Type B pancreatic cell (in vitro differentiated cells): ENCODE results near the gene CABLES2. TPM values are rescaled to one million over a fixed set of nuclear protein-coding genes. Genes with fewer than 3 reads are reported as not detected.
A peak's percentile ranks its signal among the peaks of the same experiment; 100 is the strongest.

Experiments
- DNase-seq: peaks from one replicate; pipeline ENCODE4 v3.0.0; 2021; ENCODE audit warnings: mixed read lengths; ENCODE audit not compliant: unreplicated experiment; ENCODE audit errors: extremely low spot score
- H3K27ac Mint-ChIP-seq: 2 replicates; pipeline ENCODE4 v1.8.0; 2021; ENCODE audit warnings: mild to moderate bottlenecking, mixed read lengths
- H3K27me3 Mint-ChIP-seq: 2 replicates; pipeline ENCODE4 v1.8.0; 2021; ENCODE audit warnings: mixed read lengths
- H3K36me3 Mint-ChIP-seq: 2 replicates; pipeline ENCODE4 v1.8.0; 2021; ENCODE audit warnings: mixed read lengths
- H3K4me1 Mint-ChIP-seq: one replicate; pipeline ENCODE4 v1.8.0; 2021; ENCODE audit warnings: mixed read lengths; ENCODE audit not compliant: unreplicated experiment
- H3K4me3 Mint-ChIP-seq: 2 replicates; pipeline ENCODE4 v1.8.0; 2021; ENCODE audit warnings: mild to moderate bottlenecking, mixed read lengths
- H3K9me3 Mint-ChIP-seq: 2 replicates; pipeline ENCODE4 v1.8.0; 2021; ENCODE audit warnings: mixed read lengths
- total RNA-seq: library from RNA; stranded (reverse); gene quantifications from 2 replicates; pipeline ENCODE4 v1.2.1, GENCODE V29; 2021; ENCODE audit warnings: low replicate concordance
- TF ChIP-seq, protein P1 (sequence below): fragments of 200-600 bp; sonication (generic); conservative IDR thresholded peaks from 2 replicates; pipeline ENCODE4 v1.5.0; 2021; ENCODE audit warnings: antibody characterized with exemption, mild to moderate bottlenecking

The CABLES2 gene
- total RNA-seq, 1 donor from 2014 or later = 18.4 TPM

DNA sequence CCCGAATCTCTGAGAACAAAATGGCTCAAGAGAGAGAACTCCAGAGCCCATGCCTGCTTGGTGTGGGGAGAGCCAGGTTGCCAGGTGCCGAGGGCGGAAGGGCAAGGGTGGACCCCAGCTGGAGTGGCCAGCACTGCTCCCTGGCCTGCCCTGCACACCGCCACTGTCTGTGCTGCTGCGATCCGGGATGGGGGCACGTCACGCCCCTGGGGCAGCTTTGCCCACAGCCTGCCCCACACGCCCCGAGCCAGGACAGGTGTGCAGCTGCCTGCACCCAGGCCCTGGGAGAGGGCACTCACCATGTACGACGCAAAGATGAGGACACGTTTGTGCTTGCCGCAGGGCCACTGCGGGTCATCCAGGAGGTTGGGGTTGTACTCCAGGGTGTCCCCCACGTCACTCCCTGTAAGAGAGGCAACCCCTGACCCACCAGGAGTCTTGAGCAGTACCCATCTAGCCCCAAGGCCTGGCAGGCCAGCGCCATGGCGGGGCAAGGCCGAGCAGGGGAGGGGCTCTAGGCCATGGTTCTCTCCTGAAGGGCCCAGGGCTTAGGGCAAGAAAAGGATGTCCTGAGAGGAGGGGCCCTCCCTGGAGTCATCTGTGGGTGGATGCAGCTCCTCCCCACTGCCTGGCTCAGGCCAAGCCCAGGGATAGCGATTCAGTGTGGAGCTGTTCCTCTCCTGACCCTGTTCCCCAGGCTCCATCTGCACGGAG is 14.3 kb downstream of the CABLES2 start:
- Mint-ChIP-seq H3K36me3 (peaks cover 7% of the 10 kb centered on the region), H3K27ac (no peak overlapping the region), H3K9me3 (no peaks in the 10 kb centered on the region), H3K4me3 (no peak overlapping the region), H3K4me1 (peaks cover 10% of the 10 kb centered on the region), H3K27me3 (no peaks in the 10 kb centered on the region)
- TF ChIP-seq, protein P1, sequence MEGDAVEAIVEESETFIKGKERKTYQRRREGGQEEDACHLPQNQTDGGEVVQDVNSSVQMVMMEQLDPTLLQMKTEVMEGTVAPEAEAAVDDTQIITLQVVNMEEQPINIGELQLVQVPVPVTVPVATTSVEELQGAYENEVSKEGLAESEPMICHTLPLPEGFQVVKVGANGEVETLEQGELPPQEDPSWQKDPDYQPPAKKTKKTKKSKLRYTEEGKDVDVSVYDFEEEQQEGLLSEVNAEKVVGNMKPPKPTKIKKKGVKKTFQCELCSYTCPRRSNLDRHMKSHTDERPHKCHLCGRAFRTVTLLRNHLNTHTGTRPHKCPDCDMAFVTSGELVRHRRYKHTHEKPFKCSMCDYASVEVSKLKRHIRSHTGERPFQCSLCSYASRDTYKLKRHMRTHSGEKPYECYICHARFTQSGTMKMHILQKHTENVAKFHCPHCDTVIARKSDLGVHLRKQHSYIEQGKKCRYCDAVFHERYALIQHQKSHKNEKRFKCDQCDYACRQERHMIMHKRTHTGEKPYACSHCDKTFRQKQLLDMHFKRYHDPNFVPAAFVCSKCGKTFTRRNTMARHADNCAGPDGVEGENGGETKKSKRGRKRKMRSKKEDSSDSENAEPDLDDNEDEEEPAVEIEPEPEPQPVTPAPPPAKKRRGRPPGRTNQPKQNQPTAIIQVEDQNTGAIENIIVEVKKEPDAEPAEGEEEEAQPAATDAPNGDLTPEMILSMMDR = no peak
- DNase-seq = no peak

DNA sequence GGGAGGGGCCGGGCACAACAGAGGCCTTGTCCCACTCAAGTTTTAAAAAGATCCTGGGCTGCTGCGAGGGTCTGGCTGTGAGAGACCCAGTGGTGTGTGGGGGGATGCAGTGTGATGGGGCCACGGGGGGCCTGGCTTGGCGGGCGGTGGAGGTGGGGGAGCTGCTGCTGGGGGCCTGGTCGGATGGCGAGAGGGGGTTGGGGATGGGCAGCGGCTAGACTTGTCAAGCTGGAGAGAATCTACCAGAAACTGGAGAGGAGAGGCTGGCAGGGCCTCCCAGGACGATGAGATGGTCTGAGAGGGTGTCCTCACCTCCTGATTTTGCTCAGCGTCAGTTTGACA is 15.0 kb downstream of the CABLES2 start:
- peaks cover 10% of the 10 kb centered on the region for H3K4me1 Mint-ChIP-seq
- H3K36me3 Mint-ChIP-seq = peaks cover 7% of the 10 kb centered on the region
- no peak overlapping the region for H3K27ac Mint-ChIP-seq
- DNase-seq = no peak
- H3K4me3 Mint-ChIP-seq = no peak overlapping the region
- no peaks in the 10 kb centered on the region for H3K27me3 Mint-ChIP-seq
- H3K9me3 Mint-ChIP-seq = no peaks in the 10 kb centered on the region
- TF ChIP-seq, protein P1 = no peak

DNA sequence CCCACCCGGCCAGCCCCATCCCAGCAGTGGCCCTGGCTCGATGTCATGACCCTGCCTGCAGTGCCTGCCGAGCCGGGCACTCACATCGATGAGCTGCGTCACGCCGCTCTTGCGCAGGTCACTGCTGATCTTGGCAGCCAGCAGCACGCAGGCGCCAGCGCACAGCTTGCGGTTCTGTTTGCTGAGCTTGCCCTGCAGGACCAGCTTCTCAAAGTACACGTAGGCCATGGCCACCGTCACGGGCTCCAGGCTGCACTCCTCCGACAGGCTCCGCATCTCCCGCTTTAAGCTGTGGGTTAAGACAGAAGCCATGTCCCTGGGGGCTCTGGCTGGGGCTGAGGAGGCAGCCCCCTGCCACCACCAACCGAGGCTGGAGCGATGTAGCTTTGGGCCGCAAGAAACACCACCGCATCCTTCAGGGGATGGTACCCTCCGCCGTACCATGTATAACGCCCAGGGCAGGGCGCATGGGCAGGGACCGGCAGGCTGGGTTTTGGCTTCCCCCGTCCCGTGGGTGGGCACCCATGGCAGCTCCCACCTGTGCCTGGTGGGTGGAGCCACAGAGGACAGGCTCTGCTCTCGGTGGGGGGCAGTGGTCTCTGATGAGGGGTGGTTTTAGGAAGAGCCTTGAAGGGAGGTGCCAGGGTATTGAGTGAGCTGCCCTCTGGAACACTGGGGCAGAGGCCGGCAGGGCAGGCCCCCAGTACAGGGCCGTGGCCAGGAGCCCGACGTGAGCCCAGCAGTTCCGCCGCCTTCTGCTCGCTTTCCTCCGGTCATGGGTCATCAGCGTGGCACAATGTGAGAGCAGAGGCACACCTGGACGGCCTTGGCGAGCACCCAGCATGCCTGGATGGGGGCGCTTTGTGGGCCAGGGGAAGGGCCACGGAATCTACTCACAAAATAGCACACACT is 15.7 kb downstream of the CABLES2 start:
- Mint-ChIP-seq H3K27me3 (no peaks in the 10 kb centered on the region), H3K9me3 (no peaks in the 10 kb centered on the region), H3K4me1 (peaks cover 10% of the 10 kb centered on the region), H3K27ac (no peak overlapping the region), H3K36me3 (peaks cover 7% of the 10 kb centered on the region), H3K4me3 (no peak overlapping the region)
- no peak for DNase-seq
- TF ChIP-seq, protein P1 = no peak

DNA sequence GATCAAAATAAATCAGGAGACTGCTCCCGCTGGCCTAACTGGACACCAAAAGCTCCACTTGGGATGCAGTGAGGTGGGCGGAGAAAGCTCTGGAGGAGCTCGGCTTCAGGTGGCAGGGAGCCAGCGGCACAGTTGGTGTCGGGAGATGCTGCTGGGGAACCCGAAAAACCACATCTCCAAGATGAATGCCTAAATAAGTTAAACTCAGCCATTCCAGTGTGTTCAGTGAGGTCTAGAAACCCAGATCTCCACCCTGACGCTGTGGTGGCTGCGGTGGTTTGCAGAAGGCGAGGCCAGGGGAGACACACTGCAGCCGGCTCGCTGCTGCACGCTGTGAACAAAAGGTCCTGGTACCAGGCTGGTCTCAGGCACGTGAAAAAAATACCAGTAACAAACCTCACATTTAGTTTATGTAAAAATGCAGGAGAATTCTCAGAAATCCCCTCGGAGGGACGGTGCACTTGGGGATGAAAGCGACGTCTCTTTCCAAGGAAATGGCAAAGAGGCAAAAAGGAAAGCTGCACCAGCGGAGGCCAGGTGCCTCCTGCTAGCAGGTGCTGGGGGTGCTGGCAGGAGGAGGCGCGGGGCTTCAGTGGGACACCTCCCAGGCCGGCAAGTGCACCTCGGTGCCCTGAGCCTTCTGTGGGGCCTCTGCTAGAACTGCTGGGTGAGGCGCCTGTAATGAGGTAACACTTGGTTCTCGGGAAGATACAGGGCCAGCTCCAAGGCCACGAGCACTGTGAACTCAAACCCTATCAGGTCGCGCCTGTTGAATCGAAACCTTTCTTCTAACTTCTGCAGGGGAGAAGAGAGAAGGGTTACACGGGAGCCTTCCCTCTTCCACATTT is 16.5 kb downstream of the CABLES2 start:
- Mint-ChIP-seq H3K4me1 (peaks cover 14% of the 10 kb centered on the region), H3K27ac (no peak overlapping the region), H3K4me3 (no peak overlapping the region), H3K9me3 (no peaks in the 10 kb centered on the region), H3K36me3 (peaks cover 7% of the 10 kb centered on the region), H3K27me3 (no peaks in the 10 kb centered on the region)
- TF ChIP-seq, protein P1 = no peak
- DNase-seq = no peak

DNA sequence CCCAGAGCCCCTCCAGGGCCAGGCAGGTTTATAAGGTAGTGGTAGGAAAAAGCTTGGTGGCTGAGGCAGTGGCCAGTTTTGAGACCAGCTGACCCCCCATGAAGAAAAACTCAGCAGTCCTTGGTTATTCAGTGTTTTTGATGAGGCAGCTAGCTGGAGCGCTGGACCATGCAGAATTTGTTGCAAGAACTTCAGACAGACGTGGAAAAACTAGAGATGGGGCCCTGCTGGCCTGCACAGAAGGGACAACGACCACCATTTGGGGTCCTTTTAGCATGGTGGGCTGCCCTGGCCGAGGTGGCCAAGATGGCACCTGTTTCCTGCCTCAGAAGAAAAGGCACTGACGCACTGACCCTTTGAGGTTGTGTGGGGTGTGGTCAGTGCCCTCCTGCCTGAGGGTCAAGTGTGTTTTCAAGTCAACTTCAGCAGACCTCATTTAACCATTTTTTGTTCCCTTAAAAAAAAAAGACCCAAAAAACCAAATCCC is 17.4 kb downstream of the CABLES2 start:
- no peaks in the 10 kb centered on the region for H3K9me3 Mint-ChIP-seq
- H3K4me3 Mint-ChIP-seq = peak overlapping the region; percentile 93

More for the DNA sequence above, 17.4 kb downstream of the CABLES2 start:
- Mint-ChIP-seq H3K27me3 (no peaks in the 10 kb centered on the region), H3K27ac (peak overlapping the region; percentile 83), H3K36me3 (peaks cover 7% of the 10 kb centered on the region), H3K4me1 (peaks cover 18% of the 10 kb centered on the region)
- TF ChIP-seq, protein P1 = no peak
- no peak for DNase-seq
